GM18505 (cell line): ENCODE measurements around the gene ABLIM2.
A peak's percentile ranks its signal among the peaks of the same experiment; 100 is the strongest.

ENCODE experiments used
- ATAC-seq: cut with Tn5 transposase; IDR thresholded peaks from one replicate; pipeline ENCODE4 v1.9.1; 2021; ENCODE audit not compliant: unreplicated experiment
- POLR2A ChIP-seq: IDR thresholded peaks from 4 replicates; pipeline ENCODE4 v1.6.1; 2011; ENCODE audit warnings: borderline replicate concordance; ENCODE audit not compliant: insufficient read depth, insufficient read length; ENCODE audit errors: extremely low read depth

The ABLIM2 gene

DNA sequence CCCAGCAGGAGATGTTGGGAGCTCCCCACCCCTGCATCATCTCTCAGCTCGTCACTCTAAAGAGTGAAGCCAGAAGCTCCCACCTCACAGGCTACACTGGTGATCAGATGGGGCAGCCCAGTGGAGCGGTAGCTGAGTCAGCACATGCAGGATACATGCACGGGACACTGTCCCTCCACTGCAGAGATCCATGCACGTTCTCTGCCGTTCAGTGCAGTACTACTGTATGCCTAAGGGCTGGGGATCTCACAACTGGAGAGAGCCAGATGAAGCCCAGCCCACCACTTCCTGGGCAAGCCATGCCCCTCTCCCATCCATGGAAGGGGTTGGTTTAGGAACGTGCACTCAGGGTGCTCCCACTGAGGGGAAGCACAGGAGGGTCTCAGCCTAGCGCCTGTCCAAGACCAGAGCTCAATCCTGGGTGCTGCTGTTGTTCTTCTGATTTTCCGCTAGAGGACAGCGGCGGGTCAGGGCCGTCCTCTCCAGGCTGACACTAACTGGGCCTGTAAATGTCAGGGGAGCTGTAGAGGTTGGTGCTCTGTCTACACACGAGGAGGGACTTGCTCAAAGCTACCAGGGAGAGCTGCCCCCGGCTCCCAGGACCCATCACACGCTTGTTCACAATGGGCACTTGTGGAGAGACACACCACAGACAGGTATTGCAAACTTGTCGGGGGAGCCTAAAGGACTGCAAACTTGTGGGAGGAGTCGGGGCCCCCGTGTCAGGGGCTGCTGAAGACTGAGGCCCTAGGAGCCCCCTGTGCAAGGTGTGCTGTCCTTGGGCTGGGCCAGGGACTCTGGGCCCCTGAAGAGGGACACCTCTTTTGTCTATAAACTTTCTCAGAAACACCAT is 18.2 kb upstream of the ABLIM2 start:
- ATAC-seq = peak; percentile 66
- TF ChIP-seq POLR2A = no peak

DNA sequence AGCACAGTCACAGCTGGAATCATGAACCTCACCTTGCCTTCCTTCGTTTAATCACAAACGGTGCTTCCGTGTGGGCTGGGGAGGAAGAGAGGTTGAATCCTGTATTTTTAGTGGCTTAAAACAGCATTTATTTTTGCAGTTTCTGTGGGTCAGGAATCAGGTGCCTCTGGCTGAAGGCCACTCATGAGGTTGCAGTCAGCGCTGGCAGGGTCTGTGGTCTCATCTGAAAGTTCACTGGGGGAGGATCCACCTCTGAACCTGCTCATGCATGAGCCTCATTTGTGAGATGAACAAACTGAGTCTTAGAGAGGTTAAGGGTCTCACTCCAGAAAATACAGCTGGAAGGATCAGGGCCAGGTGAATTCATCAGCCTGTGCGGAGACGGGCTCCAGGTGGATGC is 17.1 kb upstream of the ABLIM2 start:
- no peak for ATAC-seq
- no peak for TF ChIP-seq POLR2A

DNA sequence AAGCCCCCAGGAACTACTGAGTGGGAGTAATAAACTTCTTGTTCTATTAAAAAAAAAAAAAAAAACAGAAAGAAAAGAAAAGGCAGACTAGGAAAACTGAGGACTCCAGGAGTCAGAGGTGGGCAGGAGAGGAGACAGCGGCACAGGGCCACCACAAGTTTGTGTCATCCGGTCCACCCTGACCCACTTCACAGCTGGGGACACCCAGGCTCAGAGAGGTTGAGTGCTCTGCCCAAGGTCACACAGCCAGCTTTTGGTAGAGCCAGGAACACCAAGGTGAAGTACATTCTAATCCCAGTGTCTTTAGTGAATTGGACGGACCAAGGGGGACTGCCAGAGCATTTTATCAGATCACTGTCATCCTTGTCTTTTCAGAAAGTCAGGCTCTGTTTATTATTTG is 16.4 kb upstream of the ABLIM2 start:
- ATAC-seq = no peak
- TF ChIP-seq POLR2A = no peak

DNA sequence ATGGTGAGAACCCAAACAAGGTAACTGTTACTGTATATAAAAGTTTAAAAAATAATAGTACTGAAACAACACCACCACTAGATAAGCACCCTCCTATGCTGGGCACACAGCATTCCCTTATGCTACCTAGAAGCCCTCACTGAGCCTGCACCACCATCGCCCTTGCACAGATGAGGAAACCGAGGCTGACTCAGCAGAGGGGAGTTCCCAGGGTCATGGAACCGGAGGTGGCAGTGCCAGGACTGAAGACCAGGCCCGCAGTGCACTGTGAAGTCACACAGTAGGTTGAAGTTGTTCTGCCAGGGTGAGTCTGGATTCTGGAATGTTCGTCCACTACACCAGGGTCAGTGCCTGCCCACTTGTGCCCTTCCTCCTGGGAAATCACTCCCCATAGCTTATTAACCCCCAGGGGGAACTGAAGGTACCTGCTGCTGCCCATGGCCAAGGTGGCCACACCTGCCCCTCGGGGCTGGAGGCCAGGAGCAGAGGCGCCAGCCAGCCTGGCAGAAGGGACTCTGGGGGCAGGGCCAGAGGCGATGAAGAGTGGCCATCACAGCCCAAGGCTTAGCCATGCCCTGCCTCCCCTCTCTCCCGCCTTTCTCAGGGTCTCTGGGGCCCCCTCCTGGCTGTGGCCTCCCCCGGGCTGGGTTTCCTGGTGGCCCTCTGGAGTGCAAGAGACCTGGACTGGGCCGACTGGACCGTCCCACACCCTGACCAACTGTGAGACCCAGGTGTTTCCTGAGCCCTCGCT is 15.1 kb upstream of the ABLIM2 start:
- no peak for TF ChIP-seq POLR2A
- ATAC-seq = no peak

DNA sequence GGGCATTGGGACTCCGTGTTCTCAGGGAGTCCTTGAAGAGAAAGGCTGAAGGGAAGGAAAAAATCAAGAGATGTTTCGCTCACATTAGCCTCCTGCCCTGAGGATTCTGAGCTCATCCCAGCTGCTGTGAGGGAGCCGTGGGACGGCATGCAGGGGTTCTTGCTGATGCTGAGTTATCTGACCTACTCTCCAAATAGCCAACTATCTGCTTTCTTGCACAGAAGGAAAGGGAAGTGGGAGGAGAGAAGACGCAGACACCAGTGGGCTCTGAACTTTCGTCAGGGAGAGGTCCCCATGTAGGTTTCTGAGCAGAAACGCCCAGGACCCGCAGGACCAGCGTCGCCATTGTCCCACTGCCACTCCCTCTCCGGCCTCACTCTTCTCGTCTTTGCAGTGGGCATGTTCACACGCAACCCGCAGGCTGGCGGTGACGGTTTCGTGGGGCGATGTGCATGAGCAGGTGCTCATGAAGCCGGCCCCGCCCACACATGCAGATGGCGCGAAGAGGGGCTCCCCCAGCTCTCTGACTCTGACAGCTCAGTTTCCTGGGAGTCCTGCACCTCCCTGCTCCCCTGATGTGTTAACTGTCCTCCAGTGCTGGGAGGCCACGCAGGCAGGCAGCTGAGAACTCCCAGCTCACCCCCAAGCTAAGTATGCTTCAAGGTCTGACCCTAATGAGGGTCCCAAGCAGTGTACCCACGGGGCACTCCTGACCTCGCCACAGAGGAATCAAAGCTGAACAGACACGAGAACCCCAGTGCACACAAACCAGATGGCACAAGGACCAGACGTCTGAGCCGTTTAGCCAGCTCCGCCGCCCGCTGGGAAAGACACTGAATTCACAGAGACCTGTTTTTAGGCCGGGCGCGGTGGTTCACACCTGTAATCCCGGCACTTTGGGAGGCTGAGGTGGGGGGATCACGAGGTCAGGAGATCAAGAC is 13.6 kb upstream of the ABLIM2 start:
- peak; percentile 57 for ATAC-seq
- TF ChIP-seq POLR2A = no peak

DNA sequence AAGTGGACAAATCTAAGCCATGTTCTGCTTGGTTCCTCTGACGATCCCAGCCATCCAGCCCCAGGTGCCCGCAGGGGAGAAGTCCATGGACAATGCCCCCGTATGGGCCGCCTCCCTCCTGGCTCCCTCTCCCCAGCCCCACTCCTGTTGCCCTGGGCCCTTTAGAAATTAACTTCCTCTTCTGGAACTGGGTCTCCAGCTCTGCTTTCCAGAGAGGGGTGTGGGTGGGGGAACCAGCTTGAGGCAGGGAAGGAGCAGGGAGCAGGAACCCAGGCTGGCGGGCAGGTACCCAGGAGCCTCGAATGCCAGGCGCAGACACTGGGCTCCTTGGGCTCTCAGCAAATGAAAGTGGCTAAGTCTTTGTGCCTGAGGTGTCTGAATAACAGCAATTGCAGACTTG is 12.7 kb upstream of the ABLIM2 start:
- no peak for ATAC-seq
- no peak for TF ChIP-seq POLR2A

DNA sequence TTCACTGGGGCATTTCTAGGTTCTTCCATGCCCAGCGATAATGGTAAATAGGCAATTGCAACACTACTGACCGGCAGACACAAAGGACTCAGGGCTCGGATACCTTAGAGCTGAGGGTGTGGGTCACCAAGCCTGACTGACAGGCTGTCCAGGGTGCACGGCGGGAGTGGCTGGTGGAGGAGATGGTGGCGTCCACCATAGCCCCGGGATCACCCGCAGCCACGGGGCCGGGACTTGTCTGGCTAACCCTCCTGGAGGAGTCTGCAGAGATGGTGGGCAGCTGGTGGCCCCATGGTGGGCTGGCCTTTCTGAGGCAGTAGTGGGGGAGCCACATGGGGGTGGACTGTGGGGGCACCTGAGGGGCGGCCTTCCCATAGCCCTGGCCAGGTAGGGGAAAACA is 11.7 kb upstream of the ABLIM2 start:
- no peak for ATAC-seq
- no peak for TF ChIP-seq POLR2A

DNA sequence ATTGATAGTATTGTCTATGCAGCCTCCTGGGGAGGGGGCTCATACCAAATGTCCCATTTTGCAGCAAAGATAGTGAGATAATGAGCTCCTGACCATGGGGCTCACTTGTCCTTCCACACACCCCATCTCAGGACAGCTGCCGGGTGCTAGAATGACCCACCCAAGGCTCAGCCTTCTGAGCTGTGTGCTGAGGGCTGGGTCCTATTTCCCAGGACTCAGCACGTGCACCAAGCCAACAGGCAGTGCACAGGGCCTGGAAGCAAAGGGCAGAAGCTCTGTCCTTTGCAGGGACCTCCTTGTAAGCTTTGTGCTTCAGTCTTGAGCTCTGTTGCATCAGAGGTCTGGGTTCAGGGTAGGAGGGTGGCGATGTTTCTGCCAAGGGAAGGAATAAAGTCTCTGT is 11.2 kb upstream of the ABLIM2 start:
- ATAC-seq = no peak
- no peak for TF ChIP-seq POLR2A

DNA sequence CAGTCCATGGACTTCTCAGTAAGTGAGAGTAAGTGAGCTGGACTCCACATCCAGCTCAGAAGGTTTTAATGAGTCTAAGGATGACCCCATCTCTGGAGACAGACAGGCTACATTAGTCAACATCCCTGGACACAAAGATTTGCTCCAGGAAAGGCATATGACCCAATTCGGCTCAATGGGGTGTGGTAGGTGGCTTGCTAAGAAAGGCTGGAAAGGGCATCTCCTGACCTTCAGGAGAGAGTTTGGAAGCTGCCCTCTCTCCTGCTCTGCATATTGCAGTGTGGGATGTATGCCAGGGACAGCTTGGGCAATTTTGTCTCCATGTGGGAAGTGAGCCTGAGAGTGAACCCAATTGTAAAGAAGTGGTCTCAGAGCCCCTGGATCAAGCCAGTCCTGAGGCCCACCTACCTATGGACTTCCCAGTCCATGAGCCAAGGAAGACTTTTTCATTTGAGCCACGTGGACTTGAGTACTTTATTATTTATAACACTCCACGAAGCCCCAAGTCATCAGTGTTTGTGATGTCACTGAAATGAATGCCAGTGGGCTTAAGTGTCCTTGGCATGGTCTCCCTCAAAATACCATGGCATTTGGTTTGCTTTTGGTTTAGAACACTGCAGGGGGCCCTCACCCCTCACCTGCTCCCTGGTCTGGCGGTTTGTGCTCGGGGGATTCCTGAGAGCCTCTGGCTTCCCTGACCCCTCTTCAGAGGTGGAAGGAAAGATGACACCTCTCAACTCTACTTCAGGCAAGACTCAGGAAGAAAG is 10.4 kb upstream of the ABLIM2 start:
- no peak for TF ChIP-seq POLR2A
- no peak for ATAC-seq

DNA sequence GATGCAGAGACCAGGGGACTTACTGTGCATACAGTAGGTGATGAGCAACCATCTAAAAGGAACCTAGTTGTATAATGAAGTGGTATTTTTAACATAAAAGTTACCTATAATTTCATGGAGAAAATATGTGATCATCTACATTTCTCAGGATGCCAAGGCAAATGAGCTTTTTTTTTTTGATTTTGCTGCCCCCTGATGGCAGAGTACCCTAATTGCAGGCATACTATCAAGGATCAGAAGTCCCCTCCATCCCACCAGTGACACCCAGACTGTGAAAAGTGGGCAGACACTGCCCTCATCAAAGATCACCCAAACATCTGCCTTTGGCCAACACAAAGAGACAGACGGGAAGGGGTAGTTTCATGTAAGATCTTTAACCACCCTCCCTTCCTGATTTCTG is 9.6 kb upstream of the ABLIM2 start:
- no peak for TF ChIP-seq POLR2A
- no peak for ATAC-seq

DNA sequence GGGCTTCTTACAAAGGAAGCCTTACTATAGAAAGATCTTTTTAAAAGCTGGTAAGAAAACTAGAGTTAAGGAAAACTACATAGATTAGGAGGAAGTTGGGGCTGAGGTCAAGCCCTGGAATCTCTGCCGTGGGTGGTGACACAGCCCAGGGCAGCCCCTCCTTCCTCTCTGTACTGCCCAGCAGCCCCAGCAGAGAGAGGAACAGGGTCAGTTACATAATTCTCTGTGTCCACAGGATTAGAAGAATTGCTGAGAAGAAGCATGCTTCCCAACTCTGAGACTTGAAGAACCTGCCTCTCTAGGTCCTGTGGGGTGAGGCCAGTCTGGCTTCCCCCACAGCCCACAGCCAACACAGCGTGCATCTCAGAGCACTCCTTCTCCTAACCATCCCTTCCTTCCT is 9.2 kb upstream of the ABLIM2 start:
- ATAC-seq = no peak
- no peak for TF ChIP-seq POLR2A

DNA sequence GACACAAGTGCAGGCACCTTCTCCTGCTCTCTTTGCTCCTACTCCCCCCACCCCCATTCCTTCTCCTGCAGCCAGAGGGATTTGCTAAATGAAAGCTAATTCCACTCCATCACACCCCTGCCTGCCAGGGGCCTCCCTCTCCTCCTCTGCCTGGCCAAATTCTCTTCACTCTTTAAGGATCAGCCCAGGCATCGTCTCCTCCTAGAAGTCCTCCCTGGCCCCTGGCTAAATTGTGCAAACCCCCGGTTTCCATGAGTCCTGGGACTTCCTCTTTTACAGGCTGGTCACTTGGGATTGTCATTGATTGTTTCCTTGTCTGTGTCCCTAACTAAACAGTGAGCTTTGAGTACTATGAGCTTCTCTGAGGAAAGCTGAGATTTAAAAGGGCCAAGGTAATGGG is 8.7 kb upstream of the ABLIM2 start:
- no peak for ATAC-seq
- TF ChIP-seq POLR2A = no peak

DNA sequence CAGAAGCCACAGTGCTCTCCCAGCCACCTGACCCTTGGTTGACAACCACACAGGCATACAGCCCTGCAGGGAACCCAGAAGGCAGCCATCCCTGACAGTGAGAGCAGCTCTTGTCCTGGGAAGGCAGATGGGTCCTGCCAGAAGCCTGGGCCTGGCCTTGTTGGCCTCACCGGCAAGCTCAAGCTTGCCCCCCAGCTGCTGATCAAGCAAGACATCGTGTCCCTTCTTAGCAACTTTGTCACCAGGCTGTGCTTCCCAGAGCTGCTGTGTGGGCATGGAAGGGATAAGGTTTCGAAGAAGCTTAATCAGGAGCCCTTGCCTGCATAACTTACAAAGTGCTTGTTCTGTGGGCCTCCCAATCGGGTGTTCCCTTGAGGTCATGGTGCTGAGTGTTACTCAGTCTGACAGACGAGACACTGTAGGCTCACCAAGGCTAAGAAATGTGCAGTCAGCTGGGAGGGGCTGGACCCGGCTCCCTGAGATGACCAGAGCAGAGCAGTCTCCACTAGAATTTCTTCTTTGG is 6.8 kb upstream of the ABLIM2 start:
- ATAC-seq = no peak
- TF ChIP-seq POLR2A = no peak

DNA sequence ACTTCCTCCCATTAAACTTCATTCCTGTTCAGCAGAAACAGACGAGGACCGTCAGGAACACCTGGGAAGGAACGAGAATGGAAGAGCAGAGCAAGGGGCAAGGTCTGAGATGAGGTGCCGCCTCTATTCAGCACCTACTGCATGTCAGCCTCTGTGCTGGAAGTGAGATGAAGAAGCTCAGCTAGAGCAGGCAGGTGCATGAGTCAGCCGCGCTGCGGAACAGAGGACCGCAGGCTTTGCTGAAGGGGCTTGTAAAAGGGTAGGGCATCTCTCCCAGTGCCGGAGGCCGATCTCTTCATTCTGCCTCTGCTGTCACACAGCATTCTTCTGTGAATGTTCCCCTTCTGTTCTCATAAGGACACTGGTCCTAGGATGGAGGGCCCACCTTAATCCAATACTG is 6.1 kb upstream of the ABLIM2 start:
- ATAC-seq = no peak
- TF ChIP-seq POLR2A = no peak
